CD14-positive monocyte (primary cell): ENCODE results near the gene SLC44A4. TPM values are rescaled to one million over a fixed set of nuclear protein-coding genes. Genes with fewer than 3 reads are reported as not detected.

Experiments
- DNase-seq, 3 donors: peaks; one replicate each; pipeline ENCODE4 v3.0.0-alpha.2; 2011 to 2022
- H2AFZ ChIP-seq: 2 replicates; pipeline ENCODE4 v1.6.0; 2012; ENCODE audit warnings: mild to moderate bottlenecking, low read depth, low read length, inconsistent platforms; ENCODE audit not compliant: insufficient read depth, poor library complexity, severe bottlenecking
- H3K27ac ChIP-seq, 2 donors: 1 replicate in 1 of 2; 2 replicates in 1 of 2; pipeline ENCODE4 v1.5.1; 2012 to 2013; ENCODE audit warnings: low read length in 2 of 2, control low read depth in 1 of 2, inconsistent platforms in 1 of 2, low read depth in 1 of 2, mild to moderate bottlenecking in 1 of 2
- H3K27me3 ChIP-seq, 2 donors: one replicate each; pipeline versions ENCODE4 v1.6.0 to v1.6.1; 2011 to 2013; ENCODE audit warnings: low read length in 2 of 2; ENCODE audit not compliant: control insufficient read depth in 2 of 2, insufficient read depth in 2 of 2
- H3K36me3 ChIP-seq, 2 donors: replicated peaks in 1 of 2; 1 replicate in 1 of 2; 2 replicates in 1 of 2; pipeline versions ENCODE4 v1.5.1 to v1.6.1; 2012 to 2013; ENCODE audit warnings: low read length in 2 of 2, control low read depth in 1 of 2, inconsistent platforms in 1 of 2, mild to moderate bottlenecking in 1 of 2; ENCODE audit not compliant: insufficient read depth in 2 of 2, control insufficient read depth in 1 of 2
- H3K4me1 ChIP-seq, 2 donors: 1 replicate in 1 of 2; 2 replicates in 1 of 2; pipeline versions ENCODE4 v1.5.1 to v1.6.1; 2012 to 2013; ENCODE audit warnings: low read length in 2 of 2, control low read depth in 1 of 2, inconsistent platforms in 1 of 2, mild to moderate bottlenecking in 1 of 2, moderate library complexity in 1 of 2; ENCODE audit not compliant: insufficient read depth in 2 of 2, control insufficient read depth in 1 of 2
- H3K4me2 ChIP-seq: replicated peaks from 2 replicates; pipeline ENCODE3; 2012; ENCODE audit warnings: low read length, moderate library complexity, mild to moderate bottlenecking; ENCODE audit not compliant: poor library complexity, severe bottlenecking; ENCODE audit errors: extremely low read depth
- H3K4me3 ChIP-seq, 3 experiments: fragments of 200-600 bp in 1 of 3; sonication (generic) in 1 of 3; replicated peaks in 1 of 3; 1 replicate in 2 of 3; 2 replicates in 1 of 3; pipeline ENCODE4 v1.5.1; 2011 to 2013; ENCODE audit warnings: low read length in 3 of 3, mild to moderate bottlenecking in 3 of 3, control low read depth in 2 of 3, low read depth in 2 of 3, inconsistent platforms in 1 of 3, moderate library complexity in 1 of 3
- H3K79me2 ChIP-seq: 2 replicates; pipeline ENCODE4 v1.6.0; 2012; ENCODE audit warnings: mild to moderate bottlenecking, control low read depth, inconsistent platforms, low read length, moderate library complexity; ENCODE audit not compliant: insufficient read depth
- H3K9ac ChIP-seq: 2 replicates; pipeline ENCODE4 v1.6.0; 2017; ENCODE audit warnings: low read length, mild to moderate bottlenecking; ENCODE audit not compliant: insufficient read depth, poor library complexity, severe bottlenecking
- H3K9me3 ChIP-seq, 2 donors: replicated peaks in 1 of 2; 1 replicate in 1 of 2; 2 replicates in 1 of 2; pipeline versions ENCODE4 v1.5.1 to v1.6.1; 2012 to 2013; ENCODE audit warnings: low read length in 2 of 2, control low read depth in 1 of 2; ENCODE audit not compliant: control insufficient read depth in 1 of 2, insufficient read depth in 1 of 2
- H4K20me1 ChIP-seq: 2 replicates; pipeline ENCODE4 v1.6.0; 2012; ENCODE audit warnings: mild to moderate bottlenecking, low read length, control low read depth, moderate library complexity; ENCODE audit not compliant: insufficient read depth
- H3K27ac Mint-ChIP-seq, 7 donors: one replicate each; pipeline ENCODE4 v1.8.0; 2020; ENCODE audit warnings: mild to moderate bottlenecking in 7 of 7, mixed read lengths in 7 of 7, moderate library complexity in 6 of 7, inconsistent platforms in 2 of 7
- H3K27me3 Mint-ChIP-seq, 3 donors: one replicate each; pipeline ENCODE4 v1.8.0; 2021 to 2022; ENCODE audit warnings: low read depth in 3 of 3, mild to moderate bottlenecking in 3 of 3, mixed read lengths in 3 of 3, moderate library complexity in 3 of 3, inconsistent platforms in 1 of 3
- H3K36me3 Mint-ChIP-seq, 2 donors: one replicate each; pipeline ENCODE4 v1.8.0; 2020; ENCODE audit warnings: mixed read lengths in 2 of 2, inconsistent platforms in 1 of 2, mild to moderate bottlenecking in 1 of 2
- H3K4me1 Mint-ChIP-seq: one replicate; pipeline ENCODE4 v1.8.0; 2020; ENCODE audit warnings: mild to moderate bottlenecking, mixed read lengths
- H3K4me3 Mint-ChIP-seq, 2 donors: one replicate each; pipeline ENCODE4 v1.8.0; 2020; ENCODE audit warnings: mild to moderate bottlenecking in 2 of 2, mixed read lengths in 2 of 2, moderate library complexity in 1 of 2
- H3K9me3 Mint-ChIP-seq, 7 donors: one replicate each; pipeline ENCODE4 v1.8.0; 2020 to 2022; ENCODE audit warnings: mixed read lengths in 7 of 7, mild to moderate bottlenecking in 6 of 7, moderate library complexity in 6 of 7, inconsistent platforms in 2 of 7
- CTCF ChIP-seq: fragments of 200-600 bp; IDR thresholded peaks from one replicate; pipeline ENCODE4 v1.8.0; 2022; ENCODE audit warnings: antibody characterized with exemption, mild to moderate bottlenecking
- WGBS: methylation state at CpG from one replicate; pipeline ENCODE4 v1.1.5; 2013; ENCODE audit warnings: missing lambda C conversion rate; ENCODE audit not compliant: insufficient coverage; 5-methylcytosine and 5-hydroxymethylcytosine counted together
- intact Hi-C, 2 donors: fragments of 100-400 bp; cut with micrococcal nuclease; formaldehyde crosslinking; loops; one replicate each; pipeline versions ENCODE4 v1.15.0 to v1.15.1; 2023
- polyA plus RNA-seq, 3 donors: library from polyadenylated mRNA; depleted of rRNA in 1 of 3; unstranded in 2 of 3; stranded (reverse) in 1 of 3; fragments of 300-500 nt in 2 of 3; fragments of >200 nt in 1 of 3; fragmentation: Illumina TruSeq in 2 of 3; gene quantifications; 1 replicate in 2 of 3; 2 replicates in 1 of 3; pipeline ENCODE4 v1.2.3, GENCODE V29; 2012 to 2021

The SLC44A4 gene
- polyA plus RNA-seq, 3 donors: 0.09 TPM; not detected in 2

GRCh38 chr6:31851485-31851832 is 27.3 kb downstream of the SLC44A4 start:
- peaks cover 0 to 4% of the 10 kb centered on the region in 2 donors for H3K9me3 ChIP-seq
- peak overlapping the region in 1 of 7 donors; percentile 26 for H3K27ac Mint-ChIP-seq
- H3K4me2 ChIP-seq: no peak overlapping the region
- H3K36me3 Mint-ChIP-seq: peaks cover 0 to 16% of the 10 kb centered on the region in 2 donors
- H3K9me3 Mint-ChIP-seq: peaks cover 0 to 10% (median 6%) of the 10 kb centered on the region in 7 donors
- H3K9ac ChIP-seq: no peak overlapping the region
- peaks cover 0 to 3% (median 2%) of the 10 kb centered on the region in 3 donors for H3K27me3 Mint-ChIP-seq
- no peaks in the 10 kb centered on the region for H3K27me3 ChIP-seq
- no peaks in the 10 kb centered on the region for H3K79me2 ChIP-seq
- no CpG with 5 or more reads among the region's 2 CpGs for WGBS
- no peak overlapping the region for H3K4me3 Mint-ChIP-seq
- TF ChIP-seq CTCF: no peak
- H4K20me1 ChIP-seq: no peaks in the 10 kb centered on the region
- intact Hi-C loops: no loop called here
- H2AFZ ChIP-seq: no peak overlapping the region
- no peak for DNase-seq
- H3K4me3 ChIP-seq: no peak overlapping the region
- no peaks in the 10 kb centered on the region for H3K4me1 Mint-ChIP-seq
- no peak overlapping the region for H3K27ac ChIP-seq
- no peaks in the 10 kb centered on the region for H3K36me3 ChIP-seq
- H3K4me1 ChIP-seq: no peaks in the 10 kb centered on the region

GRCh38 chr6:31850765-31851484 is 27.9 kb downstream of the SLC44A4 start:
- no peak overlapping the region for H3K4me3 Mint-ChIP-seq
- peaks cover 0 to 10% (median 6%) of the 10 kb centered on the region in 7 donors for H3K9me3 Mint-ChIP-seq
- no peaks in the 10 kb centered on the region for H3K4me1 Mint-ChIP-seq
- Histone ChIP-seq H2AFZ (no peak overlapping the region), H3K4me2 (no peak overlapping the region), H4K20me1 (no peaks in the 10 kb centered on the region), H3K4me3 (no peak overlapping the region), H3K9ac (no peak overlapping the region), H3K27me3 (no peaks in the 10 kb centered on the region), H3K4me1 (no peaks in the 10 kb centered on the region), H3K79me2 (no peaks in the 10 kb centered on the region), H3K9me3 (peaks cover 0 to 4% of the 10 kb centered on the region in 2 donors), H3K27ac (no peak overlapping the region), H3K36me3 (no peaks in the 10 kb centered on the region)
- H3K27ac Mint-ChIP-seq: peak overlapping the region in 2 of 7 donors; percentile 25 to 42
- 100% methylated on average over 2 of the region's 2 CpGs for WGBS
- DNase-seq: no peak
- intact Hi-C loops: no loop called here
- H3K36me3 Mint-ChIP-seq: peaks cover 0 to 13% of the 10 kb centered on the region in 2 donors
- no peak for TF ChIP-seq CTCF
- peaks cover 0 to 3% (median 2%) of the 10 kb centered on the region in 3 donors for H3K27me3 Mint-ChIP-seq
